WTC11 (cell line): ENCODE results near the gene CD300LG.

Source experiments
- CTCF ChIP-seq: fragments of 200-600 bp; IDR thresholded peaks from 2 replicates; pipeline ENCODE4 v1.8.0; 2022; ENCODE audit warnings: antibody characterized with exemption
- IRF2 ChIP-seq: sonication (generic); formaldehyde crosslinking; IDR thresholded peaks from 2 replicates; pipeline ENCODE4 v1.8.0; 2022; ENCODE audit warnings: low read depth, missing genetic modification reagents, borderline replicate concordance
- ZSCAN18 ChIP-seq: fragments of 250-450 bp; sonication (Bioruptor Pico); IDR thresholded peaks from 2 replicates; pipeline ENCODE4 v2.1.2; 2022; ENCODE audit warnings: mild to moderate bottlenecking, moderate library complexity

GRCh38 chr17:43860077-43860725, 13.2 kb downstream of the CD300LG start:
- TF ChIP-seq CTCF (no peak), IRF2 (CRISPR knock-in tag) (no peak), ZSCAN18 (no peak)
